ENCODE measurements around the gene NKRF.

The NKRF gene

DNA sequence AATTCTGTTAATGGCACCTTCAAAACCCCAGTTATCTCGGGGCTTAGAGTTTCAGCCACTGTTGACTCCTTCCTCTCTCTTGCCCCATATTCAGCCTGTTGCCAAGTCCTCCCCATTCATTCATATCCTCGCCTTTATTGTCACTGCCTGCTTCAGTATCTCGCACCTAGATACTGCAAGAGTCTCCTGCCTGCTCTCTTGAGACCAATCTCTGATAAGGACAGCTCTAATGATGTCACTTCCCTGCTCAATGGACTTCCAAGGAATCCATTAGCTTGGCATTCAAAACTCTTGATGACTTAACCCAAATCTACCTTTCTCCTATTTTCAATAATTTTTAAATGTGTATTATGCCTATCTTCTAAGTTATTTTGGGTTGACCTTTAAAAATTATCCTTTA is 33.0 kb downstream of the NKRF start:
- peak overlapping the region; percentile 59 for H3K9ac ChIP-seq (ENCODE audit: insufficient read length)
- H3K36me3 ChIP-seq (ENCODE audit: insufficient read depth, low read length) = peaks cover 16% of the 10 kb centered on the region; the same call in 1 of the 2 replicates
- DNase-seq (ENCODE audit: low read depth, low spot score) = no peak
- no peaks in the 10 kb centered on the region for H3K9me3 ChIP-seq (ENCODE audit: low read depth, low read length)
- no peak for TF ChIP-seq FOXP2 (optimal IDR thresholded peaks at IDR 0.05; ENCODE audit: control extremely low read depth, extremely low read length, insufficient read depth)
- no peak for TF ChIP-seq EZH2 (IDR thresholded peaks at IDR 0.05)
- no peak for TF ChIP-seq POLR2AphosphoS5 (IDR thresholded peaks at IDR 0.05; ENCODE audit: borderline replicate concordance, low read depth, low read length)
- H3K27ac ChIP-seq = no peak overlapping the region
- peak overlapping the region; percentile 86 for H3K4me3 ChIP-seq

DNA sequence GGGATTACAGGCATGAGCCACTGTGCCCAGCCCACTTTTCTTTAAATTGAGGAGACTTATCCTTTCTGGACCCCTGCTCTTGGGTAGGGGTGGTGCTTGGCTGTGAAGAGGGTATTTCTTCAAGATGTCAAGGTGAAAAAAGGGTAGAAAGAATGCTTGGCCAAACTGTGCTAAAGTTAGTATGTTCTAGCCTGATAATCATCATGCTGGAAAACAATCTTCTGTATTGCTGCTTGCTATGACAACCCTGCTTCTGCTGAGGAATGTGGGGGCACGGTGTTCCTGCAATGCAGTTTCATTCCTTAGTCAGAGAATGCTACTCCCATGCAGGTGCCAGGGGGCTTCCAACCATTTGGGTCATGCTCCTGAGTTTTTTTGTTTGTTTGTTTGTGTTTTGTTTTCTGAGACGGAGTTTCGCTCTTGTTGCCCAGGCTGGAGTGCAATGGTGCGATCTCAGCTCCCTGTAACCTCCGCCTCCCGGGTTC is 35.8 kb downstream of the NKRF start:
- H3K27ac ChIP-seq = no peak overlapping the region
- TF ChIP-seq EZH2 (IDR thresholded peaks at IDR 0.05) = no peak
- no peak for TF ChIP-seq POLR2AphosphoS5 (IDR thresholded peaks at IDR 0.05; ENCODE audit: borderline replicate concordance, low read depth, low read length)
- no peak for TF ChIP-seq FOXP2 (optimal IDR thresholded peaks at IDR 0.05; ENCODE audit: control extremely low read depth, extremely low read length, insufficient read depth)
- H3K4me3 ChIP-seq = no peak overlapping the region
- no peak for DNase-seq (ENCODE audit: low read depth, low spot score)
- H3K9ac ChIP-seq (ENCODE audit: insufficient read length) = no peak overlapping the region
- no peaks in the 10 kb centered on the region for H3K9me3 ChIP-seq (ENCODE audit: low read depth, low read length)
- H3K36me3 ChIP-seq (ENCODE audit: insufficient read depth, low read length) = no peaks in the 10 kb centered on the region

DNA sequence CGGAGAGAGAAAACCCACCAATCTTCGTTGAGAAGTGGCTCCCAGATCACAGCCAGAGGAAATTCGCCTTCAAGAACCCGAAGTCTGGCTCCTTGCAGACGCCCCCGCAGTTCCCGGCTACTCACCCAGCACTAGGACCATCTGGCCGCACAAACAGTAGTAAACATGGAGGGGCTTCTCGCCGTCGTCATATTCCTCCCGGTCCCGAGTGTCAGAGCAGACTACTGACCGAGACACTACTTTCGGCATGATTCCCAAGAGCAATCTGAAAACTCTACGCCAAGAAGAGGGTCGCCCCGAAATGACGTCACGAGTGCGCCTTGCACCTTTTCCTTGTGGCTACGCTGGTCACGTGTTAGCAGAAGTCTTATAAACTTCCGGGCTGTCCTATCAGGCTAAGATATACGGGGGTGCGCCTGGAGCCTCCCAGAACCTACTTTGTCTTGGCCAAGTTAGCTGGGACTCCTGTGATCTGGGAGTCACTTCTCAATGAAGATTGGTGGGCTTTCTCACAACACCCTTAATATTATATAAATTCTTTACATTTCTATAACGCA is 41.0 kb downstream of the NKRF start, which contains the start of gene STEEP1:
STEEP1 (minus strand) TSS at position 303 of the 557 bp plus-strand sequence; CDS start at position 249, 54 bp downstream.
- peak; percentile 25 for TF ChIP-seq FOXP2 (optimal IDR thresholded peaks at IDR 0.05; ENCODE audit: control extremely low read depth, extremely low read length, insufficient read depth)
- TF ChIP-seq POLR2AphosphoS5 (IDR thresholded peaks at IDR 0.05; ENCODE audit: borderline replicate concordance, low read depth, low read length) = peak; percentile 76
- no peak for TF ChIP-seq EZH2 (IDR thresholded peaks at IDR 0.05)
- Histone ChIP-seq H3K36me3 (ENCODE audit: insufficient read depth, low read length) (no peaks in the 10 kb centered on the region; the same call in 1 of the 2 replicates), H3K4me3 (peak within 1 kb of the TSS; percentile 85), H3K27ac (no peak within 1 kb of the TSS), H3K9me3 (ENCODE audit: low read depth, low read length) (no peaks in the 10 kb centered on the region), H3K9ac (ENCODE audit: insufficient read length) (peak within 1 kb of the TSS; percentile 86)
- DNase-seq (ENCODE audit: low read depth, low spot score) = peak; percentile 82

DNA sequence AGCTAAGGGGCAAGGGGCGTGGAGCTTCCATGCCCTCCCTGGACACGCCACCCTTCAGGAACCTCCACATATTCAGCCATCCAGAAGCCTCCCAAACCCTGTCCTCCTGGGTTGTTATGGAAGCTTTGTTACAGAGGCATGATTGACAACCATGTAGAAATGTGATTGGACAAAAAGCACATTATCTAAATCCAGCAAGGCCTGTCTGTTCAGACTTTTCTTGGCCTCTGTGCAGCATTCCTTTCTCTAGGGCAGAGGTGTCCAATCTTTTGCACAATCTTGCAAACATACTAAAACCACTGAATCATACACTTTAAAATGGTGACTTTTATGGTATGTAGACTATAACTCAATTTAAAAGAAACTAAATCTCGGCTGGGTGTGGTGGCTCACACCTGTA is 53.7 kb downstream of the NKRF start:
- no peaks in the 10 kb centered on the region for H3K9me3 ChIP-seq (ENCODE audit: low read depth, low read length)
- TF ChIP-seq EZH2 (IDR thresholded peaks at IDR 0.05) = no peak
- TF ChIP-seq FOXP2 (optimal IDR thresholded peaks at IDR 0.05; ENCODE audit: control extremely low read depth, extremely low read length, insufficient read depth) = no peak
- no peak for TF ChIP-seq POLR2AphosphoS5 (IDR thresholded peaks at IDR 0.05; ENCODE audit: borderline replicate concordance, low read depth, low read length)
- H3K4me3 ChIP-seq = no peak overlapping the region
- no peak overlapping the region for H3K9ac ChIP-seq (ENCODE audit: insufficient read length)
- no peak for DNase-seq (ENCODE audit: low read depth, low spot score)
- H3K27ac ChIP-seq = no peak overlapping the region
- H3K36me3 ChIP-seq (ENCODE audit: insufficient read depth, low read length) = peaks cover 3% of the 10 kb centered on the region; the same call in 1 of the 2 replicates

DNA sequence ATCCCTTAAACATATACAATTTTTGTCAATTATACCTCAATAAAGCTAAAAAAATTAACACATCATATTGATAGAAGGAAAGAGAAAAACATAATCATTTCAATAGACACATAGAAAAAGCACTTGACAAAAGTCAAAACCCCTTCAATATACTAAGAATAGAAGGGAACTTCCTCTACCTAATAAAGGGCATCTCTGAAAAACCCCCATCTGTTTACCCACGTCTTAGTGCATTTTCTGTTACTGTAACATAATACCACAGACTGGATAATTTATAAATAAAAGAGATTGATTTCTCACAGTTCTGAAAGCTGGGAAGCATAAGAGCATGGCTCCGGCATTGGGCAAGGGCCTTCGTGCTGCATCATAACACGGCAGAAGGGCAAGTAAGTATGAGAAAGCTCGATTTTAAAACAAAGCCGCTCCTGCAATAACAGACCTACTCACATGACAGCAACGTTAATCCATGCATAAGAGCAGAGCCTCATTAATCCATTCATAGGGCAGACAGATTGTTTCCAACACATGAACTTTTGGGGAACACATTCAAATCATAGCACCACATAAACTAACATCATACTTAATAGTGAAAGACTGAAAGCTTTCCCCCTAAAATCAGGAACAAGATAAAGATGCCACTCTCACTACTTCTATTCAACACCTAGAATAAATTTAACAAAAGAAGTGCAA is 56.8 kb downstream of the NKRF start:
- Histone ChIP-seq H3K4me3 (no peak overlapping the region), H3K36me3 (ENCODE audit: insufficient read depth, low read length) (no peaks in the 10 kb centered on the region), H3K9ac (ENCODE audit: insufficient read length) (no peak overlapping the region), H3K27ac (no peak overlapping the region), H3K9me3 (ENCODE audit: low read depth, low read length) (no peaks in the 10 kb centered on the region)
- TF ChIP-seq EZH2 (IDR thresholded peaks at IDR 0.05) (no peak), POLR2AphosphoS5 (IDR thresholded peaks at IDR 0.05; ENCODE audit: borderline replicate concordance, low read depth, low read length) (no peak), FOXP2 (optimal IDR thresholded peaks at IDR 0.05; ENCODE audit: control extremely low read depth, extremely low read length, insufficient read depth) (no peak)
- DNase-seq (ENCODE audit: low read depth, low spot score) = no peak

DNA sequence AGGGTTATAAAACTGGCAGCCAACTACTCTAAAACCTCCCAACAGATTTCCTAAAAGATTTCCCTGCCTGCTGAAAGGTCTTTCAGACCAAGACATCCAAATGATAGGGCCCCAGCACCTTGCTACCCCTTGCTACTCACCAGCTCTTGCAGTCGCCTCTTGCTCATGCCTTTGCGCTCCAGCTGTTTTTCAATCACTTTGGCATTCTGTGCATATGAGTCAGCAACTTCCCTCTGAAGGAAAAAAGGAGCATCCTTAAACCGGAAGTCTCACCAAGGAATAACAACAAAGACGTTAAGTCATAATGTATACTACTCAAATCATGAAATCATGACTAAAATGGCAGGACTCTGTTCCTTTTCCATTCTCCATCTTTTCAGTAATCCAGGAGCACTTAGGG is 65.0 kb downstream of the NKRF start:
- H3K9ac ChIP-seq (ENCODE audit: insufficient read length) = no peak overlapping the region
- H3K9me3 ChIP-seq (ENCODE audit: low read depth, low read length) = no peaks in the 10 kb centered on the region
- H3K27ac ChIP-seq = no peak overlapping the region
- DNase-seq (ENCODE audit: low read depth, low spot score) = no peak
- no peak overlapping the region for H3K4me3 ChIP-seq
- H3K36me3 ChIP-seq (ENCODE audit: insufficient read depth, low read length) = no peaks in the 10 kb centered on the region
- TF ChIP-seq POLR2AphosphoS5 (IDR thresholded peaks at IDR 0.05; ENCODE audit: borderline replicate concordance, low read depth, low read length) = no peak
- no peak for TF ChIP-seq EZH2 (IDR thresholded peaks at IDR 0.05)
- no peak for TF ChIP-seq FOXP2 (optimal IDR thresholded peaks at IDR 0.05; ENCODE audit: control extremely low read depth, extremely low read length, insufficient read depth)

DNA sequence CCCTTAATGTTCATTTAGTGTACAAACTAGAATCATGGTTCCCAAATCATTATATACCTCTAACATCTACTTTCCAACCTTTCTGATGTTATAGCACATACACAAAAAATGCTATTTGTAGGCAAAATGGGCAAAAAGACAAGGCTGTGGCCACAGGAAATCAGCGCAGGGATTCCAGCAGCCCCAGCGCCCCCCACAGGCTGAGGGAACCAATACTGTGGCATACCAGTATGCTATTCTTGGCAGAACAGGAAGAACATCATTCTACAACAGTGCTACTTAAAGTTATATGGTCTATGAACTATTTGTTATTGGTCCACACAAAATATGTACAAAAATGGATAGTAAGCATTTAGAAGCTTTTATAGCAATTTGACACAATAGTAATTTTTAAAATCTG is 66.4 kb downstream of the NKRF start:
- TF ChIP-seq FOXP2 (optimal IDR thresholded peaks at IDR 0.05; ENCODE audit: control extremely low read depth, extremely low read length, insufficient read depth) (no peak), EZH2 (IDR thresholded peaks at IDR 0.05) (no peak), POLR2AphosphoS5 (IDR thresholded peaks at IDR 0.05; ENCODE audit: borderline replicate concordance, low read depth, low read length) (no peak)

More for the DNA sequence above, 66.4 kb downstream of the NKRF start:
- Histone ChIP-seq H3K36me3 (ENCODE audit: insufficient read depth, low read length) (no peaks in the 10 kb centered on the region), H3K9me3 (ENCODE audit: low read depth, low read length) (no peaks in the 10 kb centered on the region), H3K27ac (no peak overlapping the region), H3K4me3 (no peak overlapping the region), H3K9ac (ENCODE audit: insufficient read length) (no peak overlapping the region)
- DNase-seq (ENCODE audit: low read depth, low spot score) = no peak
